Placental pericyte (primary cell): ENCODE measurements around the gene HGS. TPM values are rescaled to one million over a fixed set of nuclear protein-coding genes. Genes with fewer than 3 reads are reported as not detected.

Experiments used
- small RNA-seq: library from RNA; depleted of rRNA; stranded (forward); fragments of <200 nt; gene quantifications from one replicate; pipeline ENCODE3, GENCODE V24; 2012; ENCODE audit warnings: low replicate concordance
- total RNA-seq: library from RNA; depleted of rRNA; stranded (reverse); fragments of >200 nt; gene quantifications from 2 replicates; pipeline ENCODE4 v1.2.3, GENCODE V29; 2012

Gene HGS
- 124 and 173 TPM in 2 replicates for total RNA-seq

GRCh38 chr17:81683584-81684441 lies at the start of gene HGS, which contains the start of gene ARL16:
Gene HGS, plus strand, starts transcription at chr17:81684011. Its CDS starts 56 bp downstream, at chr17:81684067.
Gene ARL16, minus strand, starts transcription at chr17:81683797. Its CDS starts 44 bp downstream, at chr17:81683753.

GRCh38 chr17:81636505-81637288 lies 47.1 kb upstream of the HGS start, which contains the start of the genes NPLOC4 and TSPAN10:
Gene NPLOC4, minus strand, starts transcription at chr17:81637112. Its CDS starts 182 bp downstream, at chr17:81636930.
Gene TSPAN10, plus strand, starts transcription at chr17:81637196. Its CDS starts 5,217 bp downstream, at chr17:81642413.

GRCh38 chr17:81656118-81656743 lies 27.6 kb upstream of the HGS start, which contains the start of gene PDE6G:
Gene PDE6G, minus strand, starts transcription at chr17:81656542. Its CDS starts 3,237 bp downstream, at chr17:81653305.

GRCh38 chr17:81666342-81667191 lies 17.2 kb upstream of the HGS start, which contains the start of the genes CCDC137 and OXLD1:
Gene CCDC137, plus strand, starts transcription at chr17:81666737. Its CDS starts 30 bp downstream, at chr17:81666767.
Gene OXLD1, minus strand, starts transcription at chr17:81666605. Its CDS starts 28 bp downstream, at chr17:81666577.

GRCh38 chr17:81702934-81703746 lies 19.3 kb downstream of the HGS start, which contains the start of gene MRPL12:
Gene MRPL12, plus strand, starts transcription at chr17:81703367. Its CDS starts 135 bp downstream, at chr17:81703502.

GRCh38 chr17:81711814-81712467 lies 28.1 kb downstream of the HGS start, which contains the start of gene SLC25A10:
Gene SLC25A10, plus strand, starts transcription at chr17:81712284. Its CDS starts 143 bp downstream, at chr17:81712427.

Small RNAs within 50 kb of the gene (small RNA-seq; reads per million reads assigned to genes)
- gene MIR6786, result 0.20 reads per million

Other genes starting within 250 kb of the HGS start
- 19,229 and 20,372 TPM in 2 replicates for gene ACTG1, start 171.2 kb upstream of the HGS start, total RNA-seq
- 1.3 and 2.2 TPM in 2 replicates for gene FSCN2, start 155.6 kb upstream of the HGS start, total RNA-seq
- gene FAAP100, start 131.7 kb upstream of the HGS start, total RNA-seq, result 30.0 and 40.5 TPM in 2 replicates
- 91.7 and 127 TPM in 2 replicates for gene NPLOC4, start 46.9 kb upstream of the HGS start, total RNA-seq
- gene TSPAN10, start 46.8 kb upstream of the HGS start, total RNA-seq, result 1.4 and 12.0 TPM in 2 replicates
- not detected in 2 replicates for gene PDE6G, start 27.5 kb upstream of the HGS start, total RNA-seq
- 21.4 and 22.9 TPM in 2 replicates for gene OXLD1, start 17.4 kb upstream of the HGS start, total RNA-seq
- 8.5 and 8.7 TPM in 2 replicates for gene CCDC137, start 17.3 kb upstream of the HGS start, total RNA-seq
- gene ARL16, start 214 bp upstream of the HGS start, total RNA-seq, result 20.1 and 33.8 TPM in 2 replicates
- gene MRPL12, start 19.4 kb downstream of the HGS start, total RNA-seq, result 14.4 and 23.9 TPM in 2 replicates
- 4.2 and 29.5 TPM in 2 replicates for gene SLC25A10, start 28.3 kb downstream of the HGS start, total RNA-seq
- gene GCGR, start 120.1 kb downstream of the HGS start, total RNA-seq, result not detected in 2 replicates
- 82.0 and 100 TPM in 2 replicates for gene MCRIP1, start 149.3 kb downstream of the HGS start, total RNA-seq
- not detected in 2 replicates for gene PPP1R27, start 151.0 kb downstream of the HGS start, total RNA-seq
- 1,222 and 4,245 TPM in 2 replicates for gene P4HB, start 176.5 kb downstream of the HGS start, total RNA-seq
- gene ARHGDIA, start 187.3 kb downstream of the HGS start, total RNA-seq, result 139 and 275 TPM in 2 replicates
- gene ALYREF, start 207.6 kb downstream of the HGS start, total RNA-seq, result 94.3 and 166 TPM in 2 replicates
- 102 and 118 TPM in 2 replicates for gene ANAPC11, start 207.7 kb downstream of the HGS start, total RNA-seq
- under 0.01 and 0.66 TPM in 2 replicates for gene NPB, start 218.2 kb downstream of the HGS start, total RNA-seq
- 48.7 and 78.1 TPM in 2 replicates for gene PCYT2, start 227.4 kb downstream of the HGS start, total RNA-seq
- 23.9 and 26.7 TPM in 2 replicates for gene SIRT7, start 234.2 kb downstream of the HGS start, total RNA-seq
- gene MAFG, start 243.7 kb downstream of the HGS start, total RNA-seq, result 31.6 and 48.1 TPM in 2 replicates